ENCODE data around the gene HS3ST6. TPM values are rescaled to one million over a fixed set of nuclear protein-coding genes. Genes with fewer than 3 reads are reported as not detected.

HS3ST6 gene
- 1.8 to 4.2 TPM (median 3.1 TPM) in 5 replicates for total RNA-seq (2022; extraction: Qiagen RNA extraction; ENCODE audit: low read depth)

DNA sequence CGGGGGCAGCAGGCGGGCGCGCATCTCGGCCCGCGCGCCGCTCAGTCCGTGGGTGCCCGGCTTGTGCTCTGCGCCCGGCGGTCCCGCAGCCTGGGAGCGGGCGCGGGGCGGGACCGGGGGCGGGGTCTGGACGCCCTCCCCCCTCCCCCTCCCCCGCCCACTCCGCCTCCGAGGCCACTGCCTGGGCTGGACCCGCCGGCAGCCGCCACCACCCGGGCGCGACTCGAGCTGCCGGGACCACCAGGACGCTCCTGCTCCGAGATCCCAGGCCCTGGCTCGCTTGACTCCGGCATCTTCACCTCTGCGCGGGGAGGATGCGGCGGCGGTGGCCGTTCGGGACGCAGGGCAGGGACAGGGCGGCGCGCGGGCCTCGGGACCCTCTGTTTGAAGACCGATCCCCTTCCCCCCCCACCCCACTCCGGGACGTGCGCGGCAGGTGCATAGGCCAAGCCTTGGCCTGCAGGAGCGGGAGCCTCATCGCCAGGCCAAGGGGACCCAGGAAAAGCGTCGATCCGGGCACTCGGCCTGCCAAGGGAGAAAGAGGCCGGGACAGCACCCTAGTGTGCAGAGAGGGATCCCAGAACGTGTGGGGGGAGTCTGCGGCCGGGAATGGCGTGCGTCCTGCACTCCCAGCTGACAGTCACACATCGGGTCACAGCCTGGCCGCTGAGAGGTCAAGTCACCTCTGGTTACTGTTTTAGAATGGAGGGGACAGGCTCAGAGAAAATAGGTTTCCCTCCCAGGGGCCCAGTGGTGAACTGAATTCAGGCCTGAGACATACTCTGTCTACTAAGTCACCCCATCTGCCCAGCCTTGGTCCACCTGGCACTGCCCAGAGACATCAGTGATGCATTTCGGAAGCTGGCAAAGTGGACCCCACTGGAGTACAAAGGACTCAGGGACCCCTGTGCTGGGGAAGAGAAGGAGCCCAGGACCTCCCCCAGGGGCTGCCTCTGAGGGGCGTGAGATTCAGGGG is at the start of gene HS3ST6:
Gene HS3ST6 (minus strand): TSS at position 65 of the 976 bp plus-strand sequence. CDS start 92 bp downstream, outside the sequence.

DNA sequence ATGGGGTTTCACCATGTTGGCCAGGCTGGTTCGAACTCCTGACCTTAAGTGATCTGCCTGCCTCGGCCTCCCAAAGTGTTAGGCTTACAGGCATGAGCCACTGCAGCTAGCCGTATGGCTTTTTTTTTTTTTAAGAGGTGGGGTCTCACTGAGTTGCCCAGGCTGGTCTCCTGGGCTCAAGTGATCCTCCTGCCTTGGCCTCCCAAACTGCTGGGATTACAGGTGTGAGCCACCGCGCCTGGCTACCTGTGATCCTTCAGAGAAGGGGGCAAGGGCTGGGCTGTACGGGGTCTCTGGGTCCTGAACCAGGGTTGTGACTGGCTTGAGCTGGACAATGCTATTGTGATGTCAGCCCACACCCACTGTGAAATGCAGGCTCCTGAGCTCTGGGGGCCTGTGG is 48.2 kb upstream of the HS3ST6 start, which contains the start of gene RNF151:
Gene RNF151 (plus strand): TSS at position 397 of the 400 bp plus-strand sequence. CDS start 26 bp downstream, outside the sequence.

DNA sequence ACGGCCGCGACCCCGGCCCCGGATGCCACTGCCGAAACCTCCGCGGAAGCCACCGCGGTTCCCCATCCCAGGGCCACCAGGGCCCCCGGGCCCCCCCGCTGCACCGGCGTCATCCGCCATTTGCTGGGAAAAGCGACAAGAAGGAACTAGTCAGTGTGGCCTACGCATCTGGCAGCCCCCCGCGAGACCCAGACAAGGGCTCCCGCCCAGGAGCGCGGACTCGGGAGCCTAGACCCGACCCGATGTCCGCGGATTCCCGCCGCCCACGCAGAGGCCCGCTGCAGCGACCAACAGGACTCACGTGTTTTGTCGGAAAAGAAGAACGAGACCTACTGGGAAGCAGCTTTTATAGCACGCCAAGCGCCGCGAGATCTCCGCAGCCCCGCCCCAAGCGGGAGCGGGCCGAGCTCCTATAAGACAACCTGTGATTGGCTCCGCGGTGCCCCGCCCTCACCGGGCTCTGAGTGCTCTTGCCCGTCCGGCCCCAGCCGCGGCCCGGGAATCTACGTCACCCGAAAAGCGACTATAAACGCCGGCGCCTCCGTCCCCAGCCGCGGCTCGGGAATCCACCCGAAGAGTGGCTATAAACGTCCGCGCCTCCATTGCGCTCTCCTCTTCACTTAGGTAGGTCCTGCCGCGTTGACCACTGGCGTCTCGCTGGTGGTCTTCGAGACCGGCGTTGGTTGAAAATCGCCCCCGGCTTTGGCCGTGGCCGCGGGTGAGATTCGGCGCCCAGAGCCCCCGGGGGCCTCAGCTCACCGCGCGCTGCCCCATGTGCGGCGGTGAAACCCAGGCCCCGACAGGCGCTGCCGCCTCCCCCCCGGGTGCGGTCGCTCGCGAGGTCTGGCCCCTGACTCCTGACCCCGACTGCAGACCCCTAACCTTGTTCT is 46.5 kb upstream of the HS3ST6 start, which contains the start of gene RPS2:
Gene RPS2 (minus strand): TSS at position 321 of the 890 bp plus-strand sequence. CDS start 201 bp downstream, at position 120.

DNA sequence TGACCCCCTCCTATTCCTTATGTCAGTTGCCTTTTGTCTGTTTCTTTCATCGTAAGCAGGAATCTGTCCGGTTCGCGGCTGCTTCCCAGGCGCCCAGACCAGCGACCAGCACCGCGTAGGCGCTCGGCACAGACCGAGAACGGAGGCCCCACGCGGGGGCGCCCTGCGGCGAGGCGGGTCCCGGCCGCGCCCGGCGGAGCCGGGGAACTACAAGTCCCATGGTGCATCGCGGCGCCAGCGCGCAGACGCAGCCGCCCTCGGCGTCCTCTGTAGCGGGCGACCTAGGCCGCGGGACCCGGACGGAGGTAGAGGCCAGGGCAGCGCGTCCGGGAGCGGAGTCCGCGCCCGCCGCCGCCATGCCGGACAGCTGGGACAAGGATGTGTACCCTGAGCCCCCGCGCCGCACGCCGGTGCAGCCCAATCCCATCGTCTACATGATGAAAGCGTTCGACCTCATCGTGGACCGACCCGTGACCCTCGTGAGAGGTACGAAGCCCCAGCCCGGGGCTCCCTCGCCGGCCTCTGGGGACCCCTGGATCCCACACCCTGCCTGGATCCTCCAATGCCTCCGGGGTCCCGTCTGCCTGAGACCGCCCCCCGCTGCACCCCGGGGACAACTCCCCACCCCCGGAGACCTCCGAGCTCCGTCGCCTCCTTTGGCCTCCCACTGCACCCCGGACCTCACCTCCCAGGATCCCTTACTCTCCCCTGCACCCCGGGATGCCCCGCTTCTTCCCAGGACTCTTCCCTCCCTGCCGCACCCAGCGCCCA is 41.2 kb upstream of the HS3ST6 start, which contains the start of gene NDUFB10:
Gene NDUFB10 (plus strand): TSS at position 270 of the 771 bp plus-strand sequence. CDS start 87 bp downstream, at position 357.

GRCh38 chr16:1942810-1943726 is 24.9 kb upstream of the HS3ST6 start, which contains the start of gene MSRB1:
Gene MSRB1 (minus strand): TSS chr16:1943199. CDS start chr16:1943156, 43 bp downstream.

DNA sequence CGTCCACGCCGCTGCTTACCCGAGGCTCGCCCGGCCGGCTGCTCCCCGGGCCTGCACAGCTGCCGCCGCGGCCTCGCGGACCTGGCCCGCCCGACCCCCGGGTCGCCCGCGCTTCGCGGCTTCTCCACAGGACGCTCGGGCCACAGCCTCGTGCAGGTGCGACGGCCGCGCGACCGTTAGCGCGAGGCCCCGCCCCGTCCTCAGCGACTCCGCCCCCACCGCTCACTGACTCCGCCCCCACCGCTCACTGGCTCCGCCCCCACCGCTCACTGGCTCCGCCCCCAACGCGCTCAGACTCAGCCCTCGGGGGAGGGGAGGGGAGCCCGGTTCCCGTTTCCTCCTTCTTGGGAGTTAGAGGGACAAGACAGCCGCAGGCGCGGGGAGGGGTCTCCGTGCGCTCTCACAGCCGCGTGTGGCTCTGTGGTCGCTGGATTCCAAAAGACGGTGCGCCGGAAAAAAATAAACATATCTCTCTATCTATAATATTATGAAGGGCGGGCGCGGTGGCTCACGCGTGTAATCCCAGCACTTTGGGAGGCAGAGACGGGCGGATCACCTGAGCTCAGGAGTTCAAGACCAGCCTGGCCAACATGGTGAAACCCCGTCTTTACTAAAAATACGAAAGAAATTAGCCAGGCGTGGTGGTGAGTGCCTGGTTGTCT is 46.1 kb downstream of the HS3ST6 start, which contains the start of gene MEIOB:
Gene MEIOB (minus strand): TSS at position 191 of the 662 bp plus-strand sequence. CDS start 3,989 bp downstream, outside the sequence.

Other genes starting within 250 kb of the HS3ST6 start
- 161 to 209 TPM (median 164 TPM) in 5 replicates for gene JPT2, start 240.1 kb downstream of the HS3ST6 start, total RNA-seq (2022; extraction: Qiagen RNA extraction; ENCODE audit: low read depth)
- gene MAPK8IP3, start 212.2 kb downstream of the HS3ST6 start, total RNA-seq (2022; extraction: Qiagen RNA extraction; ENCODE audit: low read depth): 33.5 to 60.3 TPM (median 44.8 TPM) in 5 replicates
- 30.6 to 59.4 TPM (median 55.1 TPM) in 5 replicates for gene NME3, start 146.9 kb downstream of the HS3ST6 start, total RNA-seq (2022; extraction: Qiagen RNA extraction; ENCODE audit: low read depth)
- 5.0 to 10.8 TPM (median 9.1 TPM) in 5 replicates for gene EME2, start 145.6 kb downstream of the HS3ST6 start, total RNA-seq (2022; extraction: Qiagen RNA extraction; ENCODE audit: low read depth)
- gene MRPS34, start 145.3 kb downstream of the HS3ST6 start, total RNA-seq (2022; extraction: Qiagen RNA extraction; ENCODE audit: low read depth): 170 to 265 TPM (median 253 TPM) in 5 replicates
- gene SPSB3, start 135.8 kb downstream of the HS3ST6 start, total RNA-seq (2022; extraction: Qiagen RNA extraction; ENCODE audit: low read depth): 13.2 to 26.3 TPM (median 22.3 TPM) in 5 replicates
- 57.3 to 88.6 TPM (median 81.3 TPM) in 5 replicates for gene NUBP2, start 135.5 kb downstream of the HS3ST6 start, total RNA-seq (2022; extraction: Qiagen RNA extraction; ENCODE audit: low read depth)
- 0.05 TPM in 1 of 5 replicates, not detected in the others for gene IGFALS, start 124.7 kb downstream of the HS3ST6 start, total RNA-seq (2022; extraction: Qiagen RNA extraction; ENCODE audit: low read depth)
- 58.5 to 71.3 TPM (median 68.8 TPM) in 5 replicates for gene HAGH, start 91.6 kb downstream of the HS3ST6 start, total RNA-seq (2022; extraction: Qiagen RNA extraction; ENCODE audit: low read depth)
- 45.6 to 53.0 TPM (median 47.7 TPM) in 5 replicates for gene FAHD1, start 91.2 kb downstream of the HS3ST6 start, total RNA-seq (2022; extraction: Qiagen RNA extraction; ENCODE audit: low read depth)
- gene MEIOB, start 46.3 kb downstream of the HS3ST6 start, total RNA-seq (2022; extraction: Qiagen RNA extraction; ENCODE audit: low read depth): 1.4 to 3.0 TPM (median 2.0 TPM) in 5 replicates
- gene MSRB1, start 24.8 kb upstream of the HS3ST6 start, total RNA-seq (2022; extraction: Qiagen RNA extraction; ENCODE audit: low read depth): 22.1 to 31.7 TPM (median 31.4 TPM) in 5 replicates
- gene RPL3L, start 36.3 kb upstream of the HS3ST6 start, total RNA-seq (2022; extraction: Qiagen RNA extraction; ENCODE audit: low read depth): 0.03 to 0.37 TPM in 2 of 5 replicates, not detected in the others
- 244 to 325 TPM (median 265 TPM) in 5 replicates for gene NDUFB10, start 41.1 kb upstream of the HS3ST6 start, total RNA-seq (2022; extraction: Qiagen RNA extraction; ENCODE audit: low read depth)
- gene RPS2, start 46.4 kb upstream of the HS3ST6 start, total RNA-seq (2022; extraction: Qiagen RNA extraction; ENCODE audit: low read depth): 3,640 to 5,391 TPM (median 5,287 TPM) in 5 replicates
- gene RNF151, start 48.4 kb upstream of the HS3ST6 start, total RNA-seq (2022; extraction: Qiagen RNA extraction; ENCODE audit: low read depth): not detected in 5 replicates
- gene TBL3, start 53.6 kb upstream of the HS3ST6 start, total RNA-seq (2022; extraction: Qiagen RNA extraction; ENCODE audit: low read depth): 29.2 to 42.3 TPM (median 37.3 TPM) in 5 replicates
- gene NOXO1, start 63.1 kb upstream of the HS3ST6 start, total RNA-seq (2022; extraction: Qiagen RNA extraction; ENCODE audit: low read depth): 0.16 to 0.44 TPM (median 0.28 TPM) in 4 of 5 replicates, not detected in the other
- gene GFER, start 65.8 kb upstream of the HS3ST6 start, total RNA-seq (2022; extraction: Qiagen RNA extraction; ENCODE audit: low read depth): 24.7 to 44.2 TPM (median 41.3 TPM) in 5 replicates
- 4.4 to 9.7 TPM (median 6.7 TPM) in 5 replicates for gene SYNGR3, start 71.6 kb upstream of the HS3ST6 start, total RNA-seq (2022; extraction: Qiagen RNA extraction; ENCODE audit: low read depth)
- gene ZNF598, start 91.4 kb upstream of the HS3ST6 start, total RNA-seq (2022; extraction: Qiagen RNA extraction; ENCODE audit: low read depth): 43.5 to 62.6 TPM (median 56.0 TPM) in 5 replicates
- 0.92 to 2.0 TPM (median 1.0 TPM) in 4 of 5 replicates, not detected in the other for gene NPW, start 101.4 kb upstream of the HS3ST6 start, total RNA-seq (2022; extraction: Qiagen RNA extraction; ENCODE audit: low read depth)
- 34.8 to 57.8 TPM (median 54.9 TPM) in 5 replicates for gene NHERF2, start 108.5 kb upstream of the HS3ST6 start, total RNA-seq (2022; extraction: Qiagen RNA extraction; ENCODE audit: low read depth)
- gene NTHL1, start 129.4 kb upstream of the HS3ST6 start, total RNA-seq (2022; extraction: Qiagen RNA extraction; ENCODE audit: low read depth): 30.8 to 47.1 TPM (median 43.6 TPM) in 5 replicates
- 27.9 to 39.7 TPM (median 36.6 TPM) in 5 replicates for gene TSC2, start 129.6 kb upstream of the HS3ST6 start, total RNA-seq (2022; extraction: Qiagen RNA extraction; ENCODE audit: low read depth)
- 37.4 to 56.1 TPM (median 48.8 TPM) in 5 replicates for gene PKD1, start 217.5 kb upstream of the HS3ST6 start, total RNA-seq (2022; extraction: Qiagen RNA extraction; ENCODE audit: low read depth)
- gene RAB26, start 230.2 kb upstream of the HS3ST6 start, total RNA-seq (2022; extraction: Qiagen RNA extraction; ENCODE audit: low read depth): 2.7 to 5.0 TPM (median 4.0 TPM) in 5 replicates
- gene TRAF7, start 237.4 kb upstream of the HS3ST6 start, total RNA-seq (2022; extraction: Qiagen RNA extraction; ENCODE audit: low read depth): 39.8 to 58.6 TPM (median 51.7 TPM) in 5 replicates